Neural progenitor cell (in vitro differentiated cells): ENCODE results near the gene SMYD2. TPM values are rescaled to one million over a fixed set of nuclear protein-coding genes. Genes with fewer than 3 reads are reported as not detected.

Experiments
- DNase-seq: peaks from one replicate; pipeline ENCODE4 v3.0.0-alpha.2; 2016; ENCODE audit warnings: low spot score
- H2AFZ ChIP-seq: fragments of 200-600 bp; sonication (generic); replicated peaks from 2 replicates; pipeline ENCODE4 v1.6.1; 2016; ENCODE audit warnings: antibody characterized with exemption
- H3F3A ChIP-seq: fragments of 200-600 bp; sonication (generic); 2 replicates; pipeline ENCODE4 v1.6.1; 2016; ENCODE audit warnings: antibody characterized with exemption, low read depth
- H3K27ac ChIP-seq: fragments of 200-600 bp; sonication (generic); 2 replicates; pipeline ENCODE4 v1.5.1; 2016; ENCODE audit warnings: mild to moderate bottlenecking
- H3K27me3 ChIP-seq: fragments of 200-600 bp; sonication (generic); 2 replicates; pipeline ENCODE4 v1.6.1; 2016; ENCODE audit warnings: mild to moderate bottlenecking, moderate library complexity
- H3K36me3 ChIP-seq: fragments of 200-600 bp; sonication (generic); 2 replicates; pipeline ENCODE4 v1.5.1; 2016
- H3K4me1 ChIP-seq: fragments of 200-600 bp; sonication (generic); 2 replicates; pipeline ENCODE4 v1.6.1; 2016; ENCODE audit warnings: mixed run types
- H3K4me2 ChIP-seq: fragments of 200-600 bp; sonication (generic); 2 replicates; pipeline ENCODE4 v1.6.1; 2016
- H3K4me3 ChIP-seq: fragments of 200-600 bp; sonication (generic); 2 replicates; pipeline ENCODE4 v1.5.1; 2016
- H3K79me2 ChIP-seq: fragments of 200-600 bp; sonication (generic); 2 replicates; pipeline ENCODE4 v1.6.1; 2016; ENCODE audit warnings: low read depth
- H3K9ac ChIP-seq: fragments of 200-600 bp; sonication (generic); 2 replicates; pipeline ENCODE4 v1.6.1; 2016
- H3K9me3 ChIP-seq: fragments of 200-600 bp; sonication (generic); 2 replicates; pipeline ENCODE4 v1.5.1; 2016; ENCODE audit warnings: low read depth
- H4K20me1 ChIP-seq: fragments of 200-600 bp; sonication (generic); 2 replicates; pipeline ENCODE4 v1.6.1; 2016; ENCODE audit warnings: low read depth
- H3K27ac Mint-ChIP-seq: 3 replicates; pipeline ENCODE4 v1.8.0; 2021; ENCODE audit warnings: mixed read lengths
- H3K27me3 Mint-ChIP-seq: 2 replicates; pipeline ENCODE4 v1.8.0; 2022; ENCODE audit warnings: low read depth, mild to moderate bottlenecking, inconsistent platforms, moderate library complexity, mixed read lengths; ENCODE audit not compliant: insufficient read depth
- H3K36me3 Mint-ChIP-seq: 3 replicates; pipeline ENCODE4 v1.8.0; 2021; ENCODE audit warnings: mixed read lengths
- H3K4me1 Mint-ChIP-seq: 3 replicates; pipeline ENCODE4 v1.8.0; 2021; ENCODE audit warnings: mixed read lengths
- H3K4me3 Mint-ChIP-seq: 3 replicates; pipeline ENCODE4 v1.8.0; 2021; ENCODE audit warnings: mild to moderate bottlenecking, moderate library complexity, mixed read lengths
- H3K9me3 Mint-ChIP-seq: 3 replicates; pipeline ENCODE4 v1.8.0; 2020; ENCODE audit warnings: mixed read lengths
- CTCF ChIP-seq: fragments of 200-600 bp; sonication (generic); IDR thresholded peaks from 2 replicates; pipeline ENCODE4 v1.5.1; 2017; ENCODE audit warnings: antibody characterized with exemption, mild to moderate bottlenecking
- EZH2 ChIP-seq: fragments of 200-600 bp; sonication (generic); IDR thresholded peaks from 2 replicates; pipeline ENCODE4 v1.6.1; 2017; ENCODE audit warnings: antibody characterized with exemption, mild to moderate bottlenecking, moderate library complexity
- EZH2phosphoT487 ChIP-seq: fragments of 200-600 bp; sonication (generic); IDR thresholded peaks from 2 replicates; pipeline ENCODE4 v1.6.1; 2017; ENCODE audit warnings: antibody characterized with exemption
- total RNA-seq: library from RNA; depleted of rRNA; stranded (reverse); fragments of >200 nt; gene quantifications from 2 replicates; pipeline ENCODE4 v1.2.3, GENCODE V29; 2015; ENCODE audit warnings: low replicate concordance

The SMYD2 gene
- total RNA-seq, 1 donor from 2014 or later = 20.5 TPM

DNA sequence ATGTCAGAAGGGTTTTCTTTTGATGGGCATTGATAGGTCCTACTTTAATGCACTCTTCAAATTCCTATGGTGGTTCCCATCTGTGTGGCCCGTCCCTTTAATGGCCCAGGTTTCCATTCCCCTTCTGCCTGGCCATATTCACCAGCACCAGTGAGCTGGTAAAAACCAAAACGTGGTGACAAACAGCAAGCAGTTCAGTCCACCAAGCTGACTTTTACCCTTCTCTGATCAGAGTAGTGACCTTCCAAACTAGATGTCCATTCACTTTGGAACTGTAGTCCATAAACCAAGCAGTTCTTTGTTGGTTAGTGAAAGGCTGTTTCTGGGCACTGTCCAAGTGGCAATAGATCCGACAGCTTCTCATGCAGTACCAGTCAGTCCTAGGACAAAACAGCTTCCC is 60.5 kb downstream of the SMYD2 start:
- Histone ChIP-seq H3F3A (peaks cover 3% of the 10 kb centered on the region), H3K27me3 (no peaks in the 10 kb centered on the region), H4K20me1 (no peaks in the 10 kb centered on the region), H3K4me1 (peaks cover 13% of the 10 kb centered on the region), H3K9me3 (peaks cover 3% of the 10 kb centered on the region), H2AFZ (no peak overlapping the region), H3K4me3 (no peak overlapping the region), H3K9ac (no peak overlapping the region), H3K27ac (no peak overlapping the region), H3K4me2 (no peak overlapping the region), H3K36me3 (no peaks in the 10 kb centered on the region), H3K79me2 (no peaks in the 10 kb centered on the region)
- peaks cover 9% of the 10 kb centered on the region for H3K27me3 Mint-ChIP-seq
- no peak overlapping the region for H3K4me3 Mint-ChIP-seq
- H3K9me3 Mint-ChIP-seq = peaks cover 12% of the 10 kb centered on the region
- H3K36me3 Mint-ChIP-seq = peaks cover 28% of the 10 kb centered on the region
- H3K27ac Mint-ChIP-seq = no peak overlapping the region
- no peak for TF ChIP-seq EZH2phosphoT487
- TF ChIP-seq CTCF = no peak
- no peak for TF ChIP-seq EZH2
- peaks cover 22% of the 10 kb centered on the region for H3K4me1 Mint-ChIP-seq
- no peak for DNase-seq

GRCh38 chr1:214341932-214342331 is 61.0 kb downstream of the SMYD2 start:
- DNase-seq = no peak
- no peak overlapping the region for H3K9ac ChIP-seq
- no peak overlapping the region for H3K27ac Mint-ChIP-seq
- no peak overlapping the region for H3K4me3 Mint-ChIP-seq
- no peak overlapping the region for H2AFZ ChIP-seq
- no peaks in the 10 kb centered on the region for H3K36me3 ChIP-seq
- no peaks in the 10 kb centered on the region for H4K20me1 ChIP-seq
- peaks cover 19% of the 10 kb centered on the region for H3K4me1 Mint-ChIP-seq
- H3K4me1 ChIP-seq = peaks cover 12% of the 10 kb centered on the region
- no peak overlapping the region for H3K27ac ChIP-seq
- H3K79me2 ChIP-seq = no peaks in the 10 kb centered on the region
- peaks cover 9% of the 10 kb centered on the region for H3K27me3 Mint-ChIP-seq
- no peak overlapping the region for H3K4me3 ChIP-seq
- TF ChIP-seq EZH2 (no peak), EZH2phosphoT487 (no peak), CTCF (peak; percentile 10)
- H3K9me3 Mint-ChIP-seq = peaks cover 12% of the 10 kb centered on the region
- no peak overlapping the region for H3K4me2 ChIP-seq
- no peaks in the 10 kb centered on the region for H3K27me3 ChIP-seq
- peaks cover 3% of the 10 kb centered on the region for H3K9me3 ChIP-seq
- peaks cover 28% of the 10 kb centered on the region for H3K36me3 Mint-ChIP-seq
- H3F3A ChIP-seq = peaks cover 3% of the 10 kb centered on the region

- Histone ChIP-seq H4K20me1 (no peaks in the 10 kb centered on the region), H3K4me1 (peaks cover 6% of the 10 kb centered on the region), H2AFZ (no peak overlapping the region), H3K27ac (no peak overlapping the region), H3F3A (peaks cover 3% of the 10 kb centered on the region), H3K4me2 (no peak overlapping the region), H3K4me3 (no peak overlapping the region), H3K36me3 (no peaks in the 10 kb centered on the region), H3K27me3 (no peaks in the 10 kb centered on the region), H3K79me2 (no peaks in the 10 kb centered on the region), H3K9me3 (peaks cover 3% of the 10 kb centered on the region), H3K9ac (no peak overlapping the region)
- TF ChIP-seq CTCF = no peak
- no peak for TF ChIP-seq EZH2
- no peak for TF ChIP-seq EZH2phosphoT487
- peaks cover 30% of the 10 kb centered on the region for H3K36me3 Mint-ChIP-seq
- H3K4me3 Mint-ChIP-seq = no peak overlapping the region
- H3K9me3 Mint-ChIP-seq = peaks cover 15% of the 10 kb centered on the region
- H3K27ac Mint-ChIP-seq = no peak overlapping the region
- no peak for DNase-seq
- H3K4me1 Mint-ChIP-seq = peaks cover 13% of the 10 kb centered on the region
- H3K27me3 Mint-ChIP-seq = peaks cover 9% of the 10 kb centered on the region
Observed at GRCh38 chr1:214342525-214342924, 61.6 kb downstream of the SMYD2 start.
